Body of pancreas (tissue), 4 donors: ENCODE results near the gene NDUFA6. TPM values are rescaled to one million over a fixed set of nuclear protein-coding genes. Genes with fewer than 3 reads are reported as not detected.

Experiments used
- ATAC-seq: fragments of 150-250 bp; one replicate; pipeline ENCODE4 v1.9.1; 2016
- DNase-seq, 4 donors: peaks; one replicate each; pipeline ENCODE4 v3.0.0-alpha.2; 2019
- H3K27ac ChIP-seq, 4 donors: fragments of 200-600 bp; sonication (generic); 1 replicate in 3 of 4; 2 replicates in 1 of 4; pipeline versions ENCODE4 v1.5.1 to v1.6.1; 2016 to 2019; ENCODE audit warnings: mild to moderate bottlenecking in 1 of 4, mixed read lengths in 1 of 4, moderate library complexity in 1 of 4
- H3K27me3 ChIP-seq, 2 donors: fragments of 200-600 bp; sonication (generic); one replicate each; pipeline ENCODE4 v1.6.0; 2016; ENCODE audit warnings: mild to moderate bottlenecking in 1 of 2
- H3K36me3 ChIP-seq, 2 donors: fragments of 200-600 bp; sonication (generic); replicated peaks in 1 of 2; 2 replicates each; pipeline ENCODE4 v1.5.1; 2016; ENCODE audit warnings: low read depth in 2 of 2; ENCODE audit not compliant: insufficient read depth in 1 of 2
- H3K4me1 ChIP-seq: fragments of 200-600 bp; sonication (generic); one replicate; pipeline ENCODE4 v1.6.0; 2016
- H3K4me3 ChIP-seq, 2 donors: fragments of 200-600 bp; sonication (generic); 1 replicate in 1 of 2; 2 replicates in 1 of 2; pipeline ENCODE4 v1.5.1; 2016 to 2019
- H3K9me3 ChIP-seq, 3 donors: fragments of 200-600 bp; sonication (generic); 1 replicate in 2 of 3; 2 replicates in 1 of 3; pipeline ENCODE4 v1.5.1; 2016
- CTCF ChIP-seq, 7 experiments: fragments of 450-650 bp in 4 of 7; fragments of 200-600 bp in 3 of 7; sonication (generic) in 3 of 7; IDR thresholded peaks; one replicate each; pipeline ENCODE4 v1.5.1; 2016 to 2019; ENCODE audit warnings: antibody characterized with exemption in 7 of 7
- POLR2A ChIP-seq, 3 donors: fragments of 450-650 bp; IDR thresholded peaks; one replicate each; pipeline ENCODE4 v1.6.1; 2016; ENCODE audit warnings: antibody characterized with exemption in 3 of 3, mild to moderate bottlenecking in 2 of 3
- WGBS, 2 donors: methylation state at CpG; one replicate each; pipeline ENCODE4 v1.1.5; 2017; 5-methylcytosine and 5-hydroxymethylcytosine counted together
- intact Hi-C: fragments of 100-400 bp; cut with DNase I; formaldehyde crosslinking; loops from one replicate; pipeline ENCODE4 v1.15.1; 2023
- total RNA-seq, 2 donors: library from RNA; depleted of rRNA; stranded (reverse); fragments of >200 nt; gene quantifications; one replicate each; pipeline ENCODE4 v1.1.0, GENCODE V29; 2016

The NDUFA6 gene
- total RNA-seq, 2 donors from 2014 or later: 18.9 to 30.3 TPM

GRCh38 chr22:42080287-42080686 is 10.3 kb downstream of the NDUFA6 start:
- Histone ChIP-seq H3K27me3 (no peaks in the 10 kb centered on the region), H3K27ac (peak overlapping the region; percentile 96 to 99 (median 98)), H3K36me3 (peaks cover 0 to 8% of the 10 kb centered on the region in 2 donors), H3K9me3 (no peaks in the 10 kb centered on the region), H3K4me1 (peaks cover 47% of the 10 kb centered on the region), H3K4me3 (peak overlapping the region in 1 of 2 donors; percentile 54)
- ATAC-seq (no peak), DNase-seq (peak; percentile 45 to 66 (median 53))
- TF ChIP-seq CTCF (IDR thresholded peaks at IDR 0.05) (no peak), POLR2A (IDR thresholded peaks at IDR 0.05) (no peak)
- intact Hi-C loops: no loop called here
- 0 to 1% methylated on average over 14 of the region's 14 CpGs for WGBS, 2 donors

GRCh38 chr22:42079319-42080251 is 11.0 kb downstream of the NDUFA6 start, which contains the start of gene SMDT1:
SMDT1 (plus strand) TSS chr22:42079700; CDS start chr22:42079769, 69 bp downstream.
- H3K27me3 ChIP-seq: no peaks in the 10 kb centered on the region
- peak within 1 kb of the TSS; percentile 96 to 99 (median 98) for H3K27ac ChIP-seq
- H3K9me3 ChIP-seq: no peaks in the 10 kb centered on the region
- 0 to 1% methylated on average over 31 to 71 of the region's 71 CpGs for WGBS, 2 donors
- peak within 1 kb of the TSS; percentile 44 to 54 for H3K4me3 ChIP-seq
- ATAC-seq (peak; percentile 91), DNase-seq (peak; percentile 99)
- TF ChIP-seq CTCF (IDR thresholded peaks at IDR 0.05): peak in 1 of 7 experiments; percentile 2
- TF ChIP-seq POLR2A (IDR thresholded peaks at IDR 0.05): peak; percentile 90 to 93 (median 92)
- H3K36me3 ChIP-seq: peaks cover 0 to 8% of the 10 kb centered on the region in 2 donors
- peaks cover 53% of the 10 kb centered on the region for H3K4me1 ChIP-seq
- intact Hi-C loops: no loop called here

GRCh38 chr22:42078469-42079318 is 11.9 kb downstream of the NDUFA6 start:
- TF ChIP-seq CTCF (IDR thresholded peaks at IDR 0.05): no peak
- TF ChIP-seq POLR2A (IDR thresholded peaks at IDR 0.05): no peak
- ATAC-seq: peak; percentile 1
- H3K9me3 ChIP-seq: no peaks in the 10 kb centered on the region
- peaks cover 57% of the 10 kb centered on the region for H3K4me1 ChIP-seq
- H3K4me3 ChIP-seq: no peak overlapping the region
- peaks cover 0 to 8% of the 10 kb centered on the region in 2 donors for H3K36me3 ChIP-seq
- intact Hi-C loops: no loop called here
- peak overlapping the region; percentile 96 to 99 (median 98) for H3K27ac ChIP-seq
- no peaks in the 10 kb centered on the region for H3K27me3 ChIP-seq
- WGBS, 2 donors: 30 to 37% methylated on average over 15 to 24 of the region's 24 CpGs
- DNase-seq: peak in 2 of 4 donors; percentile 23 to 31

GRCh38 chr22:42077486-42078125 is 13.0 kb downstream of the NDUFA6 start:
- Histone ChIP-seq H3K9me3 (no peaks in the 10 kb centered on the region), H3K4me3 (no peak overlapping the region), H3K27me3 (no peaks in the 10 kb centered on the region), H3K27ac (peak overlapping the region in 3 of 4 donors; percentile 96 to 99 (median 97)), H3K36me3 (peaks cover 0 to 4% of the 10 kb centered on the region in 2 donors), H3K4me1 (peaks cover 62% of the 10 kb centered on the region)
- WGBS, 2 donors: 90 to 100% methylated on average over 2 to 10 of the region's 21 CpGs
- ATAC-seq: no peak
- peak in 1 of 4 donors; percentile 14 for DNase-seq
- intact Hi-C loops: no loop called here
- TF ChIP-seq CTCF (IDR thresholded peaks at IDR 0.05) (no peak), POLR2A (IDR thresholded peaks at IDR 0.05) (no peak)
